NB4 (cell line): ENCODE data around the gene SYT14.

ENCODE experiments used
- DNase-seq: peaks from one replicate; pipeline ENCODE4 v3.0.0; 2010; ENCODE audit warnings: low read depth
- H3K4me3 ChIP-seq: one replicate; pipeline ENCODE4 v1.5.1; 2011; ENCODE audit warnings: mild to moderate bottlenecking, low read depth, low read length, moderate library complexity
- CTCF ChIP-seq: IDR thresholded peaks from one replicate; pipeline ENCODE4 v1.5.1; 2012; ENCODE audit warnings: low read depth, low read length
- MAX ChIP-seq: IDR thresholded peaks from 2 replicates; pipeline ENCODE4 v1.6.1; 2011; ENCODE audit warnings: low read depth, low read length
- MYC ChIP-seq: IDR thresholded peaks from 2 replicates; pipeline ENCODE4 v1.6.1; 2011; ENCODE audit warnings: low read depth, low read length
- POLR2A ChIP-seq: IDR thresholded peaks from 2 replicates; pipeline ENCODE4 v1.6.1; 2011; ENCODE audit warnings: mild to moderate bottlenecking; ENCODE audit not compliant: insufficient read length; ENCODE audit errors: extremely low read depth

Gene SYT14

GRCh38 chr1:210198840-210199239, 260.8 kb downstream of the SYT14 start:
- TF ChIP-seq POLR2A: no peak
- TF ChIP-seq CTCF: no peak
- no peak for TF ChIP-seq MYC
- DNase-seq: no peak
- no peak overlapping the region for H3K4me3 ChIP-seq

- DNase-seq: no peak
- H3K4me3 ChIP-seq: no peak overlapping the region
- TF ChIP-seq POLR2A (no peak), MYC (no peak), CTCF (no peak), MAX (no peak)
Measured at GRCh38 chr1:210200124-210200736, 262.2 kb downstream of the SYT14 start.

- DNase-seq: no peak
- no peak overlapping the region for H3K4me3 ChIP-seq
- TF ChIP-seq CTCF (no peak), POLR2A (no peak), MAX (no peak), MYC (no peak)
Measured at GRCh38 chr1:210201681-210202080, 263.7 kb downstream of the SYT14 start.

- TF ChIP-seq MYC (no peak), MAX (no peak), CTCF (no peak), POLR2A (no peak)
- no peak overlapping the region for H3K4me3 ChIP-seq
- no peak for DNase-seq
Measured at GRCh38 chr1:210207597-210208450, 269.8 kb downstream of the SYT14 start.

- TF ChIP-seq POLR2A: no peak
- no peak for TF ChIP-seq MYC
- no peak for TF ChIP-seq CTCF
- no peak for TF ChIP-seq MAX
- no peak overlapping the region for H3K4me3 ChIP-seq
- DNase-seq: no peak
Measured at GRCh38 chr1:210213335-210213734, 275.3 kb downstream of the SYT14 start.
